ENCODE data around the gene MORN4.

Gene MORN4

DNA sequence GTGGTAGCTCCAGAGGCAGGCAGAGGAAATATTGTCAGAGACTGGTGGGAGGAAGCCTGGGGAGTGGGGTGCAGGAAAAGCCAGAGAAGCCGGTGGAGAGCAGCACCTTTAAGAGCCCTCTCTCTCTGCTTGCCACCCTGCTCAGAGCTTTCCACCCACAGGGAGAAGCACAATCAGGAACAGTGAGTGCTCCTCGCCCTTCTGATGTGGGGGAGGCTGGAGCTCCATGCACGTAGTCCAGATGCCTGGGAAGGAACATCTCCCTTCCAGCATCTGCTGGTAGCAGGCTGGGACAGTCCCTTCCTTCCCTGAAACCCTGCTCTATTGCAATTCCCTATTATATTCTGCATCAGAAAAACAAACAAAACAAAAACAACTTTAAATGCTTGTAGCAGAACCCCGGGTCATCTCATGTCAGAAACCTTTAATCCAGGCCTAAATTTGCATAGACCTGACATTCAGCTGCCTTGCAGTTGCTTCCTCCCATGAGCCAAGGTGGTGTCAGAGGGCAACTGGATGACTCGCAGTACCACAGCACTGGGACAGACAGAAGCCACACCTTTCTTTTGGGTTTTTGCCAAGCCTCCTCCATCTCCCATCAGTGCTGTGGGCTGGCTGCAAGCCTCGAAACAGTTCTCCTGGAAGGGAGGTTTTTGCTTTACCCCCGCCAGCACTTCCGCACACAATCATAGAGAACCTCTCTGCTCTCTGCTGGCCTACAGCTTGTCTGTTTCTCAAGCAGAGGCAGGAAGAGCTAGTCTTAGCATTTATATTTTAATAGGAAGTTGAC lies 40.6 kb upstream of the MORN4 start:
- no peak overlapping the region for H3K4me3 ChIP-seq (ENCODE audit: low read depth, low read length)
- DNase-seq (ENCODE audit: low read depth), result peak; percentile 82
- TF ChIP-seq, protein P1, sequence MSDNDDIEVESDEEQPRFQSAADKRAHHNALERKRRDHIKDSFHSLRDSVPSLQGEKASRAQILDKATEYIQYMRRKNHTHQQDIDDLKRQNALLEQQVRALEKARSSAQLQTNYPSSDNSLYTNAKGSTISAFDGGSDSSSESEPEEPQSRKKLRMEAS (IDR thresholded peaks at IDR 0.05; ENCODE audit: low read depth, low read length), result no peak
- TF ChIP-seq MYC (IDR thresholded peaks at IDR 0.05; ENCODE audit: low read depth, low read length) (no peak; the same call in 1 of the 2 replicates), POLR2A (IDR thresholded peaks at IDR 0.05; ENCODE audit: extremely low read depth, insufficient read length) (no peak), CTCF (IDR thresholded peaks at IDR 0.05; ENCODE audit: low read depth, low read length) (no peak)

GRCh38 chr10:97669571-97669970 lies 36.3 kb upstream of the MORN4 start:
- TF ChIP-seq, protein P1 (IDR thresholded peaks at IDR 0.05; ENCODE audit: low read depth, low read length), result no peak
- no peak for TF ChIP-seq CTCF (IDR thresholded peaks at IDR 0.05; ENCODE audit: low read depth, low read length)
- DNase-seq (ENCODE audit: low read depth), result no peak
- H3K4me3 ChIP-seq (ENCODE audit: low read depth, low read length), result no peak overlapping the region

DNA sequence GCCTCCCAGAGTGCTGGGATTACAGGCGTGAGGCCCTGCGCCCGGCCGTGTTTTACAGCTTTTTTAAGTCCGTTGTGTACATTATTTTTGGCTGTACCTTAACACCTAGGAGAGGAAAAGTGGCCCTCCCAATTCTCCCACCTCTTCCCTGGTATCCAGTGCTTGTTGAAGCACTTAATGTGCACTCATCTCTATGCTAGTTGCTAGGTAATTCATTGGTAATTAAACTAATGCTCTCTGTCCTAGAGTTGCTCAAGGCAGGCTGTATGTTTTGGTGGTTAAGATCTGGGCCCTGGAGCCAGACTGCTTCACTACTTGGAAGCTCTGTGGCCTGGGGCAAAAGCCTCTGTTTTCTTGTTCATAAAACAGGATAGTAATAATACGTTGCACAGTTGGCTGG lies 34.2 kb upstream of the MORN4 start:
- no peak overlapping the region for H3K4me3 ChIP-seq (ENCODE audit: low read depth, low read length)
- TF ChIP-seq CTCF (IDR thresholded peaks at IDR 0.05; ENCODE audit: low read depth, low read length), result no peak
- DNase-seq (ENCODE audit: low read depth), result no peak

- TF ChIP-seq CTCF (IDR thresholded peaks at IDR 0.05; ENCODE audit: low read depth, low read length), result no peak
- no peak for TF ChIP-seq MYC (IDR thresholded peaks at IDR 0.05; ENCODE audit: low read depth, low read length)
- TF ChIP-seq, protein P1 (IDR thresholded peaks at IDR 0.05; ENCODE audit: low read depth, low read length), result no peak
- no peak for TF ChIP-seq POLR2A (IDR thresholded peaks at IDR 0.05; ENCODE audit: extremely low read depth, insufficient read length)
- no peak for DNase-seq (ENCODE audit: low read depth)
Observed at GRCh38 chr10:97666992-97667391, 33.7 kb upstream of the MORN4 start.

DNA sequence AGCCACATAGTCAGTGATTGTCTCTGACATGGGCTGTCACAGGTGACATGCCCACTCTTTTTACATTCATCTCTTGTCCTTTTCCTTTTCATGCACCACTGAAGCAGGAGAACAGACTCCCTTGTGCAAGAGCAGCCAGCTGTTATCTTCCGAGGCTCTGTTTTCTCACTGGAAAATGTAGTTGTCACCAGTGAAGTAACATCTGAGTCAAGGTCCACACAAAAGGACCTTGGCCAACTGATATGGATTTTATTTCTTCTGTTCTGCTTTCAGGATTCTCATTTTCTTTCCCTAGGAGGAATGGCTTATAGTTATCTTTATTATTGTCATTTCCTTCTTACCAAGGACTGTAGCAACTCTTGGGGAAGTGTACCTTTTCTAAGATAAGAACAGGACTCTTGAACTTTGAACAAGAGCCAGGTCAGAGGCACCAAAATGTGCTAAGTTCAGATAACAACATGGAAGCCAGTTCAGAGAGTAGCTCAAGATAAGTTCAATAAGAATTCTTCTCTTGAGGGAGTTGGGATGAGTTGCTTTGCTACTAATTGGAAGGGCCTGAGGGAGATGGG lies 31.1 kb upstream of the MORN4 start:
- DNase-seq (ENCODE audit: low read depth), result no peak
- TF ChIP-seq CTCF (IDR thresholded peaks at IDR 0.05; ENCODE audit: low read depth, low read length) (no peak), POLR2A (IDR thresholded peaks at IDR 0.05; ENCODE audit: extremely low read depth, insufficient read length) (no peak), MYC (IDR thresholded peaks at IDR 0.05; ENCODE audit: low read depth, low read length) (no peak)
- TF ChIP-seq, protein P1 (IDR thresholded peaks at IDR 0.05; ENCODE audit: low read depth, low read length), result no peak

More at GRCh38 chr10:97666992-97667391, 33.7 kb upstream of the MORN4 start:
- no peak overlapping the region for H3K4me3 ChIP-seq (ENCODE audit: low read depth, low read length)

More for the DNA sequence above, 31.1 kb upstream of the MORN4 start:
- H3K4me3 ChIP-seq (ENCODE audit: low read depth, low read length), result no peak overlapping the region
